Stimulated activated naive B cell treated with anti-CD40 and anti-IgM and Interleukin-4, amounts not matched to agents 10 μg/mL and 1 μg/mL and 100 μg/mL, for 72 hours (primary cell): ENCODE measurements around the gene GZF1.

Experiments used
- ATAC-seq, 2 donors: fragments of 150-1000 bp; cut with Tn5 transposase; replicated peaks; 2 replicates each; pipeline ENCODE4 v1.10.0; 2021; ENCODE audit warnings: moderate library complexity in 1 of 2
- DNase-seq: peaks from one replicate; pipeline ENCODE4 v3.0.0; 2021
- H3K27ac Mint-ChIP-seq: one replicate; pipeline ENCODE4 v1.8.0; 2022; ENCODE audit warnings: mild to moderate bottlenecking, mixed read lengths
- H3K27me3 Mint-ChIP-seq, 2 donors: one replicate each; pipeline ENCODE4 v1.8.0; 2022; ENCODE audit warnings: mixed read lengths in 2 of 2
- H3K36me3 Mint-ChIP-seq, 2 donors: one replicate each; pipeline ENCODE4 v1.8.0; 2022; ENCODE audit warnings: mixed read lengths in 2 of 2, mild to moderate bottlenecking in 1 of 2
- H3K4me1 Mint-ChIP-seq, 2 donors: one replicate each; pipeline ENCODE4 v1.8.0; 2022; ENCODE audit warnings: mixed read lengths in 2 of 2, mild to moderate bottlenecking in 1 of 2
- H3K4me3 Mint-ChIP-seq, 2 donors: one replicate each; pipeline ENCODE4 v1.8.0; 2022; ENCODE audit warnings: mild to moderate bottlenecking in 2 of 2, mixed read lengths in 2 of 2, moderate library complexity in 1 of 2
- H3K9me3 Mint-ChIP-seq, 2 donors: one replicate each; pipeline ENCODE4 v1.8.0; 2022; ENCODE audit warnings: mixed read lengths in 2 of 2, mild to moderate bottlenecking in 1 of 2

Gene GZF1

GRCh38 chr20:23350904-23351838 is 10.8 kb upstream of the GZF1 start:
- no peaks in the 10 kb centered on the region for H3K27me3 Mint-ChIP-seq
- ATAC-seq, result peak; percentile 40 to 44
- peak; percentile 51 for DNase-seq
- H3K36me3 Mint-ChIP-seq, result peaks cover 12 to 19% of the 10 kb centered on the region in 2 donors
- H3K4me1 Mint-ChIP-seq, result peaks cover 17 to 30% of the 10 kb centered on the region in 2 donors
- peak overlapping the region; percentile 100 for H3K27ac Mint-ChIP-seq
- H3K4me3 Mint-ChIP-seq, result peak overlapping the region; percentile 89 to 94
- H3K9me3 Mint-ChIP-seq, result no peaks in the 10 kb centered on the region

GRCh38 chr20:23356203-23356602 is 5.8 kb upstream of the GZF1 start:
- no peak for ATAC-seq
- no peaks in the 10 kb centered on the region for H3K9me3 Mint-ChIP-seq
- H3K4me3 Mint-ChIP-seq, result no peak overlapping the region
- DNase-seq, result no peak
- H3K27ac Mint-ChIP-seq, result no peak overlapping the region
- H3K36me3 Mint-ChIP-seq, result peaks cover 12 to 16% of the 10 kb centered on the region in 2 donors
- no peaks in the 10 kb centered on the region for H3K27me3 Mint-ChIP-seq
- H3K4me1 Mint-ChIP-seq, result peaks cover 19 to 43% of the 10 kb centered on the region in 2 donors

- DNase-seq, result peak; percentile 100
- ATAC-seq, result peak; percentile 79 to 81
- Mint-ChIP-seq H3K4me1 (peaks cover 16 to 39% of the 10 kb centered on the region in 2 donors), H3K9me3 (no peaks in the 10 kb centered on the region), H3K36me3 (peaks cover 9 to 11% of the 10 kb centered on the region in 2 donors), H3K27me3 (no peaks in the 10 kb centered on the region), H3K4me3 (peak overlapping the region; percentile 92 to 97), H3K27ac (peak overlapping the region; percentile 98)
Measured at GRCh38 chr20:23357767-23358562, 4.0 kb upstream of the GZF1 start.

- H3K36me3 Mint-ChIP-seq, result peaks cover 13 to 15% of the 10 kb centered on the region in 2 donors
- ATAC-seq, result no peak
- H3K9me3 Mint-ChIP-seq, result no peaks in the 10 kb centered on the region
- DNase-seq, result no peak
- peaks cover 21 to 43% of the 10 kb centered on the region in 2 donors for H3K4me1 Mint-ChIP-seq
- no peaks in the 10 kb centered on the region for H3K27me3 Mint-ChIP-seq
- H3K27ac Mint-ChIP-seq, result peak overlapping the region; percentile 92
- H3K4me3 Mint-ChIP-seq, result peak overlapping the region; percentile 92 to 97
Measured at GRCh38 chr20:23358563-23358906, 3.4 kb upstream of the GZF1 start.

GRCh38 chr20:23358923-23359593 is 2.9 kb upstream of the GZF1 start:
- H3K36me3 Mint-ChIP-seq, result peaks cover 13 to 14% of the 10 kb centered on the region in 2 donors
- H3K27ac Mint-ChIP-seq, result peak overlapping the region; percentile 92
- H3K27me3 Mint-ChIP-seq, result no peaks in the 10 kb centered on the region
- no peak overlapping the region for H3K4me3 Mint-ChIP-seq
- H3K4me1 Mint-ChIP-seq, result peaks cover 22 to 45% of the 10 kb centered on the region in 2 donors
- DNase-seq (no peak), ATAC-seq (no peak)
- no peaks in the 10 kb centered on the region for H3K9me3 Mint-ChIP-seq

- ATAC-seq, result no peak
- peak overlapping the region in 1 of 2 donors; percentile 95 for H3K4me3 Mint-ChIP-seq
Measured at GRCh38 chr20:23360531-23360930, 1.5 kb upstream of the GZF1 start.

GRCh38 chr20:23361119-23361475 is 885 bp upstream of the GZF1 start:
- Mint-ChIP-seq H3K36me3 (peaks cover 17 to 22% of the 10 kb centered on the region in 2 donors), H3K4me3 (peak overlapping the region; percentile 82 to 95), H3K4me1 (peaks cover 27 to 50% of the 10 kb centered on the region in 2 donors), H3K9me3 (peaks cover 0 to 2% of the 10 kb centered on the region in 2 donors), H3K27ac (peak overlapping the region; percentile 93), H3K27me3 (no peaks in the 10 kb centered on the region)
- ATAC-seq, result no peak
- no peak for DNase-seq

More at GRCh38 chr20:23360531-23360930, 1.5 kb upstream of the GZF1 start:
- peak overlapping the region; percentile 93 for H3K27ac Mint-ChIP-seq
- peaks cover 27 to 51% of the 10 kb centered on the region in 2 donors for H3K4me1 Mint-ChIP-seq
- no peaks in the 10 kb centered on the region for H3K27me3 Mint-ChIP-seq
- H3K36me3 Mint-ChIP-seq, result peaks cover 16 to 18% of the 10 kb centered on the region in 2 donors
- no peak for DNase-seq
- H3K9me3 Mint-ChIP-seq, result peaks cover 0 to 2% of the 10 kb centered on the region in 2 donors

- ATAC-seq, result peak; percentile 0 to 2
- Mint-ChIP-seq H3K27me3 (no peaks in the 10 kb centered on the region), H3K4me1 (peaks cover 29 to 50% of the 10 kb centered on the region in 2 donors), H3K27ac (peak overlapping the region; percentile 98), H3K36me3 (peaks cover 17 to 26% of the 10 kb centered on the region in 2 donors), H3K9me3 (peaks cover 0 to 2% of the 10 kb centered on the region in 2 donors), H3K4me3 (peak overlapping the region; percentile 95)
- no peak for DNase-seq
Measured at GRCh38 chr20:23362392-23363256, 642 bp downstream of the GZF1 start.

- peaks cover 0 to 2% of the 10 kb centered on the region in 2 donors for H3K9me3 Mint-ChIP-seq
- peaks cover 17 to 26% of the 10 kb centered on the region in 2 donors for H3K36me3 Mint-ChIP-seq
- H3K4me1 Mint-ChIP-seq, result peaks cover 32 to 55% of the 10 kb centered on the region in 2 donors
- DNase-seq, result no peak
- H3K27me3 Mint-ChIP-seq, result no peaks in the 10 kb centered on the region
- peak overlapping the region; percentile 95 for H3K4me3 Mint-ChIP-seq
- ATAC-seq, result no peak
- peak overlapping the region; percentile 83 for H3K27ac Mint-ChIP-seq
Measured at GRCh38 chr20:23363257-23363649, 1.3 kb downstream of the GZF1 start.

GRCh38 chr20:23365390-23366165 is 3.6 kb downstream of the GZF1 start:
- Mint-ChIP-seq H3K4me1 (peaks cover 31 to 44% of the 10 kb centered on the region in 2 donors), H3K36me3 (peaks cover 24 to 38% of the 10 kb centered on the region in 2 donors), H3K27me3 (no peaks in the 10 kb centered on the region), H3K27ac (peak overlapping the region; percentile 56), H3K9me3 (peaks cover 0 to 2% of the 10 kb centered on the region in 2 donors), H3K4me3 (peak overlapping the region in 1 of 2 donors; percentile 72)
- ATAC-seq (no peak), DNase-seq (no peak)

- ATAC-seq (peak in 1 of 2 donors; percentile 17), DNase-seq (no peak)
- Mint-ChIP-seq H3K36me3 (peaks cover 28 to 42% of the 10 kb centered on the region in 2 donors), H3K27ac (peak overlapping the region; percentile 59), H3K27me3 (no peaks in the 10 kb centered on the region), H3K4me1 (peaks cover 31 to 46% of the 10 kb centered on the region in 2 donors), H3K4me3 (peak overlapping the region; percentile 36 to 39), H3K9me3 (peaks cover 0 to 2% of the 10 kb centered on the region in 2 donors)
Measured at GRCh38 chr20:23366384-23366783, 4.4 kb downstream of the GZF1 start.

GRCh38 chr20:23367770-23368169 is 5.8 kb downstream of the GZF1 start:
- Mint-ChIP-seq H3K27me3 (no peaks in the 10 kb centered on the region), H3K9me3 (peaks cover 0 to 2% of the 10 kb centered on the region in 2 donors), H3K4me3 (no peak overlapping the region), H3K36me3 (peaks cover 25 to 42% of the 10 kb centered on the region in 2 donors), H3K27ac (no peak overlapping the region), H3K4me1 (peaks cover 30 to 48% of the 10 kb centered on the region in 2 donors)
- DNase-seq (no peak), ATAC-seq (no peak)
